IPS DF 6.9 (cell line): ENCODE results near the gene NDUFS3.

Experiments used
- DNase-seq: peaks from one replicate; pipeline ENCODE4 v3.0.0-alpha.2; 2013; ENCODE audit warnings: low read depth, low spot score
- H3K27ac ChIP-seq: one replicate; pipeline ENCODE4 v1.5.1; 2013; ENCODE audit warnings: low read length, control low read depth
- H3K27me3 ChIP-seq: 2 replicates; pipeline ENCODE4 v1.6.1; 2013; ENCODE audit warnings: mild to moderate bottlenecking, low read length; ENCODE audit not compliant: control insufficient read depth, insufficient read depth
- H3K36me3 ChIP-seq: 2 replicates; pipeline ENCODE4 v1.6.1; 2013; ENCODE audit warnings: low read length; ENCODE audit not compliant: control insufficient read depth, insufficient read depth
- H3K4me1 ChIP-seq: 2 replicates; pipeline ENCODE4 v1.6.1; 2013; ENCODE audit warnings: low read length; ENCODE audit not compliant: control insufficient read depth, insufficient read depth
- H3K4me3 ChIP-seq: 2 replicates; pipeline ENCODE4 v1.5.1; 2013; ENCODE audit warnings: mild to moderate bottlenecking, low read length
- H3K9me3 ChIP-seq: 2 replicates; pipeline ENCODE4 v1.6.1; 2013; ENCODE audit warnings: low read length, inconsistent platforms; ENCODE audit not compliant: control insufficient read depth, insufficient read depth
- WGBS: extraction: QIAGEN DNeasy Blood & Tissue Kit; methylation state at CpG from one replicate; pipeline ENCODE4 v1.1.7; 2013; ENCODE audit warnings: mixed read lengths, missing lambda C conversion rate; ENCODE audit not compliant: insufficient read length, insufficient coverage; 5-methylcytosine and 5-hydroxymethylcytosine counted together

The NDUFS3 gene

GRCh38 chr11:47589584-47589976 lies 10.7 kb downstream of the NDUFS3 start:
- Histone ChIP-seq H3K4me3 (peak overlapping the region; percentile 15; the same call in 1 of the 2 replicates), H3K9me3 (no peaks in the 10 kb centered on the region)
- DNase-seq: no peak

GRCh38 chr11:47589977-47590861 lies 11.3 kb downstream of the NDUFS3 start:
- Histone ChIP-seq H3K27ac (no peak overlapping the region), H3K9me3 (no peaks in the 10 kb centered on the region), H3K36me3 (no peaks in the 10 kb centered on the region), H3K4me3 (peak overlapping the region; percentile 15; the same call in 1 of the 2 replicates), H3K4me1 (peaks cover 3% of the 10 kb centered on the region; the same call in 1 of the 2 replicates), H3K27me3 (peaks cover 25% of the 10 kb centered on the region; the same call in 1 of the 2 replicates)
- WGBS: no CpG with 5 or more reads among the region's 122 CpGs
- DNase-seq: no peak

More at GRCh38 chr11:47589584-47589976, 10.7 kb downstream of the NDUFS3 start:
- H3K27ac ChIP-seq: no peak overlapping the region
- WGBS: no CpG with 5 or more reads among the region's 51 CpGs
- H3K27me3 ChIP-seq: peaks cover 20% of the 10 kb centered on the region; the same call in 1 of the 2 replicates
- peaks cover 3% of the 10 kb centered on the region; the same call in 1 of the 2 replicates for H3K4me1 ChIP-seq
- H3K36me3 ChIP-seq: no peaks in the 10 kb centered on the region

DNA sequence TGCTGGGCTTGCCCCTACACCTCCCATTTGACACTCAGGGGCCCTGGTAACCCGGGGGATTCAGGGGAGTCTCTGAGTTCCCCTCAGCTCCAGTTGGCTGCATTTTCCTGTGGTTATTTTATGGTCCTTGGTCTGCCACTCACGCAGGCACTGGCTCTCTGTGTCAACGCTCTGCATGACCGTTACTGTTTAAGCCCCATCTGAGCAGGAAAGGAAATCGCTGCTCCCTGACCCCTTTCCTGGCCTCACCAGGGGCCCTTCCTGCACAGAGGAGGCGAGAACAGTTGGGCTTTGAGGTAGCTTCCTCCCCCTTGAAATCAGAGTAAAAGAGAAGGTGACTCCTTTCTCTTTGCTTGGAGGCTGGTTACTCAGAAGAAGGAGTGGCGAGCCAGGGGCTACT lies 12.9 kb downstream of the NDUFS3 start:
- no peaks in the 10 kb centered on the region for H3K9me3 ChIP-seq
- no peak overlapping the region for H3K27ac ChIP-seq
- peaks cover 25% of the 10 kb centered on the region; the same call in 1 of the 2 replicates for H3K27me3 ChIP-seq
- no peaks in the 10 kb centered on the region for H3K36me3 ChIP-seq
- H3K4me3 ChIP-seq: no peak overlapping the region
- no CpG with 5 or more reads among the region's 7 CpGs for WGBS
- no peak for DNase-seq
- H3K4me1 ChIP-seq: peaks cover 3% of the 10 kb centered on the region; the same call in 1 of the 2 replicates

DNA sequence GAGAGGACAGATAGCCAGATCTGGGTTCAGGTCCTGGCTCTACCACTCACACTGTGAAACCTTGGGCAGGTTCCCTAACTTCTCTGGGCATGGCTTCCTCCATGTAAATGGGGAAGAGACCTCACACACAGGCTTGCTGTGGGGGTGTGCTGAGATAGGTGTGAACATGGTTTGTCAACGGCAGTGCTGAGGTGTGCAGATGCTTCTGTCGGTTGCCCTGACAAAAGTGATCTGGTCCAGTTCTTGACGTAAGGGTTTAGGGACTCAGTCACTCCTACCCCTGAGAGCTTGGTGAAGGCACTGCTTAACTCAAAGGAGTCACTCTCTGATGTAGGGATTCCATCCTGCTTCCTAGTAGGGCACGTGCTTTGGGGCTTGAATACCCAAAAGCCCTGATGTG lies 13.4 kb downstream of the NDUFS3 start:
- H3K4me3 ChIP-seq: no peak overlapping the region
- no CpG with 5 or more reads among the region's 4 CpGs for WGBS
- H3K9me3 ChIP-seq: no peaks in the 10 kb centered on the region
- H3K27ac ChIP-seq: no peak overlapping the region
- no peaks in the 10 kb centered on the region for H3K36me3 ChIP-seq
- H3K27me3 ChIP-seq: peaks cover 25% of the 10 kb centered on the region; the same call in 1 of the 2 replicates
- DNase-seq: no peak
- H3K4me1 ChIP-seq: peaks cover 3% of the 10 kb centered on the region; the same call in 1 of the 2 replicates

- Histone ChIP-seq H3K4me3 (no peak overlapping the region), H3K27ac (no peak overlapping the region)
- WGBS: no CpG with 5 or more reads among the region's 2 CpGs
Observed at GRCh38 chr11:47592970-47593369, 14.1 kb downstream of the NDUFS3 start.

GRCh38 chr11:47593492-47593933 lies 14.6 kb downstream of the NDUFS3 start:
- peaks cover 25% of the 10 kb centered on the region; the same call in 1 of the 2 replicates for H3K27me3 ChIP-seq
- DNase-seq: no peak
- WGBS: no CpG with 5 or more reads among the region's 6 CpGs
- no peaks in the 10 kb centered on the region for H3K36me3 ChIP-seq
- H3K4me3 ChIP-seq: peak overlapping the region; percentile 71; the same call in 1 of the 2 replicates
- no peak overlapping the region for H3K27ac ChIP-seq
- H3K4me1 ChIP-seq: peaks cover 3% of the 10 kb centered on the region; the same call in 1 of the 2 replicates
- no peaks in the 10 kb centered on the region for H3K9me3 ChIP-seq

More at GRCh38 chr11:47592970-47593369, 14.1 kb downstream of the NDUFS3 start:
- Histone ChIP-seq H3K36me3 (no peaks in the 10 kb centered on the region), H3K27me3 (peaks cover 25% of the 10 kb centered on the region; the same call in 1 of the 2 replicates), H3K4me1 (peaks cover 3% of the 10 kb centered on the region; the same call in 1 of the 2 replicates), H3K9me3 (no peaks in the 10 kb centered on the region)
- no peak for DNase-seq

DNA sequence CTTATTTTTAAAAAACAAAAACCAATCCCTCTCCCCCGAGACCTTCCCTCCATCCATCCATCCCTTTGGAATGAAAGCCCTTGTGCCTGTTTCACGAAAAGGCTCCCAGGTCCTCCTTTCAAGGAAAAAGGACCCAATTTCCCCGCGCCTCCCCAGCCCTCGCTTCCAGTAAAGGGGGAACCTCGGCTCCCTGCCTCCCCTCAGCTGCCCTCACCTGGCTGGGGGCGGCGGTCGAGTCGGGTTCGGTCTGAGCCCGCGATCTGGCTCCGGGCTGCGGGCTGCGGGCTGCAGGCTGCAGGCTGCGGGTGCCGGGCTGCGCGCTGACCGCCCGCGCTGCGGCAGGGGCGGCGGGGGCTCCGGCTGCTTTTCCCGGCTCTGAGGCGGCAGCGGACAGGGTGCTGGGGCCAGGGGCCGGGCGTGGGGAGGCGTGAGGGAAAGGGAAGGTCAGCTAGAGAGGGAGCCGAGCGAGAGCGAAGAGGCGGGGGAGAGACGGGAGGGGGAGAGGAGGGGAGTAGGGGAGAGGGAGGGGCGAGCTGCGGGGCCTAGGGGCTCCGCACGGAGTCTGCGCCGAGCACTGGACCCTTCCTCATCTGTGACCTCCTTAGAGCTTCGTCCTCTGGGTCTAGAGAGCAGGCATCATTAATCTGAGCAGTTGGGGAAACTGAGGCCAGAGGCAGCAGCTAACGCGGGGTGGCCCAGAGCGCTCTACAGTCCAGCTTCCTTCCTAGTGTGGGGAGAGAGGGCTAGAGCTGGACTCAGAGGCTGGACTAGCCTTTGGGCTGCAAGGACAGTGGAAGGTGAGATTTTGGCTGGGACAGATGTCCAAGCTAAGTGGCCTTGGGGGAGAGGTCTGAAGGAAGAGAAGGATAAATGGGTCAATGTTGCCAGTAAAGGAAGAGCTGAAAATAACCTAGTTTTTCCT lies 15.3 kb downstream of the NDUFS3 start, which contains the start of gene C1QTNF4:
TSS of gene C1QTNF4 (minus strand) at position 478 of the 922 bp plus-strand sequence. CDS start 3,601 bp downstream, outside the sequence.
- Histone ChIP-seq H3K4me3 (peak within 1 kb of the TSS; percentile 71; the same call in 1 of the 2 replicates), H3K36me3 (no peaks in the 10 kb centered on the region), H3K9me3 (no peaks in the 10 kb centered on the region), H3K27me3 (peaks cover 25% of the 10 kb centered on the region; the same call in 1 of the 2 replicates), H3K4me1 (peaks cover 3% of the 10 kb centered on the region; the same call in 1 of the 2 replicates), H3K27ac (no peak within 1 kb of the TSS)
- DNase-seq: no peak
- 100% methylated on average over 1 of the region's 48 CpGs for WGBS

- Histone ChIP-seq H3K4me3 (no peak overlapping the region), H3K9me3 (no peaks in the 10 kb centered on the region), H3K27ac (no peak overlapping the region), H3K36me3 (no peaks in the 10 kb centered on the region), H3K4me1 (peaks cover 3% of the 10 kb centered on the region; the same call in 1 of the 2 replicates), H3K27me3 (peaks cover 25% of the 10 kb centered on the region; the same call in 1 of the 2 replicates)
- WGBS: no CpG with 5 or more reads among the region's 7 CpGs
- no peak for DNase-seq
Observed at GRCh38 chr11:47595029-47595428, 16.2 kb downstream of the NDUFS3 start.

DNA sequence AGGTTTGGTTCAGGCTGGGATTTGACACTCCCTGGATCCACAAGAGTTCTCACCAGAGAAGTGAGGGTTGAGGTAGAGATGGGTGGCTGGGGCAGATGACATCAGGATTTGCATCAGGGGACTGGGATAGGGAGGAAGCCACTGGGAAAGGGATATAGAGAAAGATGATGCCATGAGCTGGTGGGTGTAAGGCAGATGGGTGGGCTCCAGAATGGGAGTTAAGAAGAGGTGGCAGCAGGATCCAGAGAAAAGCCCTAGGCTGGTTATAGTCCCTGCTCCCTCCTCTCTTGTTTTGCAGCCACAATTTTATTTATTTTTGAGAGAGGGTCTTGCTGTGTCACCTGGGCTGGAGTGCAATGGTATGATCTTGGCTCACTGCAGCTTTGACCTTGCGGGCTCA lies 17.1 kb downstream of the NDUFS3 start:
- Histone ChIP-seq H3K9me3 (no peaks in the 10 kb centered on the region), H3K4me1 (no peaks in the 10 kb centered on the region), H3K4me3 (no peak overlapping the region), H3K27ac (no peak overlapping the region), H3K36me3 (no peaks in the 10 kb centered on the region), H3K27me3 (peaks cover 25% of the 10 kb centered on the region; the same call in 1 of the 2 replicates)
- no CpG with 5 or more reads among the region's 1 CpG for WGBS
- DNase-seq: no peak
